Coronary artery (tissue), 2 donors: ENCODE results near the gene ZMYND11.

Source experiments
- DNase-seq: peaks from one replicate; pipeline ENCODE4 v3.0.0-alpha.2; 2017; ENCODE audit warnings: low spot score
- H3K27ac ChIP-seq, 2 donors: fragments of 200-600 bp; sonication (generic); one replicate each; pipeline ENCODE4 v1.5.1; 2016 to 2019
- H3K4me3 ChIP-seq: fragments of 200-600 bp; sonication (generic); 2 replicates; pipeline ENCODE4 v1.5.1; 2016; ENCODE audit warnings: mild to moderate bottlenecking, moderate library complexity
- TF ChIP-seq, protein P1 (sequence below): fragments of 200-600 bp; sonication (generic); IDR thresholded peaks from one replicate; pipeline ENCODE4 v1.5.1; 2019; ENCODE audit warnings: antibody characterized with exemption

ZMYND11 gene

DNA sequence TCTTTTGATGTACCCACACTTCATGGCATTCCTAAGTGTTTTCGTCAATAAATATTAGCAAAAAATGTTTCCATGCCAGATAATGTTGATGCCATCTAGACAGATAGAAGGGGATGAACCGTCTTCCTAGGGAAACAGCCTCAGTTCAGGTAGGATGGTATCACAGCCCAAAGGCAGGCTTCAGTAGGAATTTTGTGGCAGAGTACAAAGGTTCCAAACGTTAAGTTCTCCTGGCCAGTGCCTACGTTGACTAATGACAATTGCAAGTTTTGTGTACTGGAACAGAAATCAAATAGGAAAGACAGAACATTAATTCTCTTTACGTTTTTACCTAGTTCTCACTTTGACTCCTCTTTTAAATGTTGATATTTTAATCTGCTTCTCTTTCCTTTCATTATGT is 75.0 kb downstream of the ZMYND11 start:
- no peak for DNase-seq
- H3K4me3 ChIP-seq = no peak overlapping the region
- TF ChIP-seq, protein P1, sequence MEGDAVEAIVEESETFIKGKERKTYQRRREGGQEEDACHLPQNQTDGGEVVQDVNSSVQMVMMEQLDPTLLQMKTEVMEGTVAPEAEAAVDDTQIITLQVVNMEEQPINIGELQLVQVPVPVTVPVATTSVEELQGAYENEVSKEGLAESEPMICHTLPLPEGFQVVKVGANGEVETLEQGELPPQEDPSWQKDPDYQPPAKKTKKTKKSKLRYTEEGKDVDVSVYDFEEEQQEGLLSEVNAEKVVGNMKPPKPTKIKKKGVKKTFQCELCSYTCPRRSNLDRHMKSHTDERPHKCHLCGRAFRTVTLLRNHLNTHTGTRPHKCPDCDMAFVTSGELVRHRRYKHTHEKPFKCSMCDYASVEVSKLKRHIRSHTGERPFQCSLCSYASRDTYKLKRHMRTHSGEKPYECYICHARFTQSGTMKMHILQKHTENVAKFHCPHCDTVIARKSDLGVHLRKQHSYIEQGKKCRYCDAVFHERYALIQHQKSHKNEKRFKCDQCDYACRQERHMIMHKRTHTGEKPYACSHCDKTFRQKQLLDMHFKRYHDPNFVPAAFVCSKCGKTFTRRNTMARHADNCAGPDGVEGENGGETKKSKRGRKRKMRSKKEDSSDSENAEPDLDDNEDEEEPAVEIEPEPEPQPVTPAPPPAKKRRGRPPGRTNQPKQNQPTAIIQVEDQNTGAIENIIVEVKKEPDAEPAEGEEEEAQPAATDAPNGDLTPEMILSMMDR = no peak
- no peak overlapping the region for H3K27ac ChIP-seq

DNA sequence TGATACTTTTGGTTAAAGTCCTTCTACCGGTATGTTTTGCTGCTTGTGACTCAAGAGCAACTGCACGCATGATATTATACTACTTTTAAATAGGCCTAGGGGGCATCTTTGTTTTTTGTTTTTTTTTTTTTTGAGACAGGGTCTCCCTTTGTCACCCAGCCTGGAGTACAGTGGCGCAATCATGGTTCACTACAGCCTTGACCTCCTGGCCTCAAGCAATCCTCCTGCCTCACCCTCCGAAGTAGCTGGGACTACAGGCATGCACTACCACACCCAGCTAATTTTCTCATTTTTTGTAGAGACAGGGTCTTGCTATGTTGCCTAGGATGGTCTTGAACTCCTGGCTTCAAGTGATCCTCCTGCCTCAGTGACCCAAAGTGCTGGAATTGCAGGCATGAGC is 80.2 kb downstream of the ZMYND11 start:
- no peak overlapping the region for H3K4me3 ChIP-seq
- DNase-seq = no peak
- no peak overlapping the region for H3K27ac ChIP-seq
- TF ChIP-seq, protein P1 = no peak

DNA sequence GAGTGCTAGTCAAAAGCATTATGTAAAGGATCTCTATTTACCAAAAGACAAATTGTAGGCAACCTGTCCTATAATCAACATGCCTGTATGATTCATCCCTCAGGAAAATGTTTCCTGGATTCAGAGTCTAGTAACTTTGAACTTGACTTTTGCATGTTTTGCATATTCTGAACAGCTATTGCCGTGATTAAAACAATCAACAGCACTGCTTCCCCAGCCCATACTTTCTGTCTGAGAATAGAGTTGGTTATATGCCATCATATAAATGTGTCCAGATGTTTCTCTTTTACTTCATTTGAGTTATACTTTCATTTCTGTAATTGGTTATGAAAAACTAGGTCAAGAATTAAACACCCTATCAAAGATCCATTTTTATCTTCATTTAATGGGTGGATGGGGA is 83.5 kb downstream of the ZMYND11 start:
- DNase-seq = no peak
- TF ChIP-seq, protein P1 = no peak
- Histone ChIP-seq H3K27ac (no peak overlapping the region), H3K4me3 (no peak overlapping the region)

DNA sequence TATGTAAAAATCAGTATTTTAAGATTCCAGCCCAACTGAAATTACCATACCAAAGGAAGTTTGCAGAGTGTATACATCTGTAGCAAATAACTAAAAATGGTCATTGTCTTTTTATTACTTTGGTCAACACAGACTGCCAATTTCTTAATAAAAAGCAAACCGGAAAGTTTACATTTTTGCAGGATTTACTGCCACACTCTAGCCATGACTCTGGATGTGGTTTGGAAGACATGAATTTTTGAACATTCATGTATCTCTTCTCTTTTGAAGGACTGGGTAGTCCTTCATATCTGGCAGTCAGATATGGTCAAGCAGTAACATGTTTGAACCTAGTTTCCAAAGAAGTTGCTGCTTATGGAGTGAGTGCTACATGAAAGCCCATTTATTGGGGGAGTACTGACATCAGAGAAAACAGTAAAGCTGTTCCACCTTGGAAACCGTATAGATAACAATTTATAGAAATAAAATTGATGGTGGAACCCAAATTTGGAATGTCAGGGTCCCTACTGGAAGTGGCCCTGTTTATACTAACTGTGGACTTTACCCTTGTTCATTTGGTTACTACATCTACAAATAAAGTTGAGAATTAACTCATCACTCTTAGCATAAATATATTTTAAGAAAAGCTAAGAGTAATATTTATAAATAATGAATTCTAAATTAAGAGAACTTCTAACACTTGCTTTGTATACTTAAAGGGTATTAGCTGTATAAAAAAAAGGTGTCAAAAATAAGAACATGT is 84.6 kb downstream of the ZMYND11 start:
- Histone ChIP-seq H3K4me3 (no peak overlapping the region), H3K27ac (no peak overlapping the region)
- TF ChIP-seq, protein P1 = no peak
- no peak for DNase-seq

DNA sequence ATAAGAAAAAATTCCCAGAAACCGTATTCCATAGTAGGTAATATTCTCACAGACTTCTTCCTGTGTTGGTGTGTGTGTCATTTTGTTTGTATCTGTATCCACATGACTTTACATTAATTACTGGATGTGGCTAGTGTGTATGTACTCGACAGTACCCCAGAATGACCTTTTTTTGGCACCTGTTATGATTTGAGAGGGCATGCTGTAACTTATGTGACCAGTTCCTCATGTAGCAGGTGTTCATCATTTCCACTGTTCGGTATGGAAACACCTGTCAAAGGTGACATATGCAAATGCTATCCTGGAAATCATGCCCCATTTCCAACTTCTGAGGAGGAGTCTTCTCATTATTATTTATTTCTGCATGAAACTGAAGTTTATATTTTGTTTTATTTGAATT is 89.3 kb downstream of the ZMYND11 start:
- TF ChIP-seq, protein P1 = no peak
- Histone ChIP-seq H3K4me3 (no peak overlapping the region), H3K27ac (no peak overlapping the region)
- DNase-seq = no peak

DNA sequence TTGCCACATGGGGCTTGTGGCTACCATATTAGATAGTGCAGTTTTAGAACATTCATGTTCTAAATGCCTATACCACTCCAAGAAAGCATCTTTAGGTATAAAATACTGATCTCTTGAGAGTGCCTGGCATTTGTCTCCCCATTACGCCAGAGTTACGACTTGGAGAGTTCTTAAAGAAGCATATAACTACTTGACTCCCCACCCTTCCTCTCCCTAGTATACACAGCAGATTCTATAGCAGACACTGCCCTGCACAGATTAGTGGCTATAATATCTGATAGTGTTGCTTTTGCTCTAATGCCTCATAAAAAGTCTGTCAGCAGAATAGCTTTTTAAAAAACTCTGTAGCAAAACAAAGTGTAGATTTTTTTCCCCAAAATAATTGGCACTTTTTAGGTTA is 90.8 kb downstream of the ZMYND11 start:
- no peak overlapping the region for H3K4me3 ChIP-seq
- TF ChIP-seq, protein P1 = no peak
- no peak for DNase-seq
- no peak overlapping the region for H3K27ac ChIP-seq

DNA sequence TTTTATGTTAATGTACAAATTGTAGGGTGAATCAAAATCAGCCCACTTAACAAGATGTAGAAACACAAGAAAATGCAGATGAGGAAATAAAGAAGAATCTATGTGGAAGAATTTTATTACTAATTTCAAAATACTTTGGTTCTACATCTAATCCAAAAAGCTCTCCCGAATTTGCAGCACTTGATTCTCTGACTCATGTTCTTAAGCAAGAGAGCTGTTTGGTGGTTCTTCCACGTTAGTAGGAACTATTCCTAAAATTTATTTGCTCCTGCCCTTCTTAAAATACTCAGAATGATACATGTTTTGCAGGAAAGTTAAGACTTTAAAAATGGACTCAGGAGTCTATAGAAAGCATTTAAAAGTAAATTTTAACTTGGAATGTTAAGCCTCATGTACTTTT is 91.8 kb downstream of the ZMYND11 start:
- Histone ChIP-seq H3K4me3 (no peak overlapping the region), H3K27ac (no peak overlapping the region)
- TF ChIP-seq, protein P1 = no peak
- no peak for DNase-seq
